ENCODE data around the gene ABHD5.
"Not testable (repeated sequence)": the region's sequence is repeated elsewhere in the genome, so short reads cannot be mapped to it uniquely, and the experiment has no call there.

Gene ABHD5

GRCh38 chr3:43670635-43671522 lies 19.9 kb upstream of the ABHD5 start:
- Histone ChIP-seq H3K27ac (ENCODE audit: poor library complexity, severe bottlenecking) (no peak overlapping the region), H3K36me3 (ENCODE audit: low read depth) (no peaks in the 10 kb centered on the region), H3K9me3 (ENCODE audit: severe bottlenecking) (no peaks in the 10 kb centered on the region), H3K4me3 (ENCODE audit: severe bottlenecking) (no peak overlapping the region), H3K4me1 (ENCODE audit: insufficient read depth, poor library complexity, severe bottlenecking) (no peaks in the 10 kb centered on the region), H3K27me3 (ENCODE audit: insufficient read depth, poor library complexity, severe bottlenecking) (no peaks in the 10 kb centered on the region)
- TF ChIP-seq CTCF (IDR thresholded peaks at IDR 0.05; ENCODE audit: poor library complexity, severe bottlenecking): no peak
- DNase-seq (ENCODE audit: low spot score): no peak
- ATAC-seq (ENCODE audit: low read depth): no peak

GRCh38 chr3:43674345-43675085 lies 16.2 kb upstream of the ABHD5 start:
- no peaks in the 10 kb centered on the region for H3K9me3 ChIP-seq (ENCODE audit: severe bottlenecking)
- H3K27ac ChIP-seq (ENCODE audit: poor library complexity, severe bottlenecking): no peak overlapping the region
- no peak overlapping the region for H3K4me3 ChIP-seq (ENCODE audit: severe bottlenecking)
- no peaks in the 10 kb centered on the region for H3K36me3 ChIP-seq (ENCODE audit: low read depth)
- DNase-seq (ENCODE audit: low spot score) (no peak), ATAC-seq (ENCODE audit: low read depth) (no peak)
- no peaks in the 10 kb centered on the region for H3K27me3 ChIP-seq (ENCODE audit: insufficient read depth, poor library complexity, severe bottlenecking)
- TF ChIP-seq CTCF (IDR thresholded peaks at IDR 0.05; ENCODE audit: poor library complexity, severe bottlenecking): no peak
- H3K4me1 ChIP-seq (ENCODE audit: insufficient read depth, poor library complexity, severe bottlenecking): no peaks in the 10 kb centered on the region

GRCh38 chr3:43675593-43675992 lies 15.1 kb upstream of the ABHD5 start:
- DNase-seq (ENCODE audit: low spot score) (no peak), ATAC-seq (ENCODE audit: low read depth) (no peak)
- Histone ChIP-seq H3K9me3 (ENCODE audit: severe bottlenecking) (no peaks in the 10 kb centered on the region), H3K4me3 (ENCODE audit: severe bottlenecking) (no peak overlapping the region), H3K27ac (ENCODE audit: poor library complexity, severe bottlenecking) (no peak overlapping the region), H3K36me3 (ENCODE audit: low read depth) (no peaks in the 10 kb centered on the region), H3K27me3 (ENCODE audit: insufficient read depth, poor library complexity, severe bottlenecking) (no peaks in the 10 kb centered on the region), H3K4me1 (ENCODE audit: insufficient read depth, poor library complexity, severe bottlenecking) (no peaks in the 10 kb centered on the region)
- TF ChIP-seq CTCF (IDR thresholded peaks at IDR 0.05; ENCODE audit: poor library complexity, severe bottlenecking): no peak

- H3K27ac ChIP-seq (ENCODE audit: poor library complexity, severe bottlenecking): no peak overlapping the region
- H3K36me3 ChIP-seq (ENCODE audit: low read depth): no peaks in the 10 kb centered on the region
- no peak for DNase-seq (ENCODE audit: low spot score)
- TF ChIP-seq CTCF (IDR thresholded peaks at IDR 0.05; ENCODE audit: poor library complexity, severe bottlenecking): no peak
- no peaks in the 10 kb centered on the region for H3K9me3 ChIP-seq (ENCODE audit: severe bottlenecking)
- no peaks in the 10 kb centered on the region for H3K27me3 ChIP-seq (ENCODE audit: insufficient read depth, poor library complexity, severe bottlenecking)
- no peak overlapping the region for H3K4me3 ChIP-seq (ENCODE audit: severe bottlenecking)
- no peak for ATAC-seq (ENCODE audit: low read depth)
- no peaks in the 10 kb centered on the region for H3K4me1 ChIP-seq (ENCODE audit: insufficient read depth, poor library complexity, severe bottlenecking)
Observed at GRCh38 chr3:43676441-43676840, 14.3 kb upstream of the ABHD5 start.

GRCh38 chr3:43678375-43678774 lies 12.4 kb upstream of the ABHD5 start:
- not testable (repeated sequence) for DNase-seq (ENCODE audit: low spot score); ATAC-seq (ENCODE audit: low read depth); H3K9me3 ChIP-seq (ENCODE audit: severe bottlenecking); H3K36me3 ChIP-seq (ENCODE audit: low read depth); H3K27ac ChIP-seq (ENCODE audit: poor library complexity, severe bottlenecking); H3K4me1 ChIP-seq (ENCODE audit: insufficient read depth, poor library complexity, severe bottlenecking); H3K4me3 ChIP-seq (ENCODE audit: severe bottlenecking); H3K27me3 ChIP-seq (ENCODE audit: insufficient read depth, poor library complexity, severe bottlenecking)

- DNase-seq (ENCODE audit: low spot score); H3K4me1 ChIP-seq (ENCODE audit: insufficient read depth, poor library complexity, severe bottlenecking); H3K9me3 ChIP-seq (ENCODE audit: severe bottlenecking); ATAC-seq (ENCODE audit: low read depth); H3K4me3 ChIP-seq (ENCODE audit: severe bottlenecking); H3K27me3 ChIP-seq (ENCODE audit: insufficient read depth, poor library complexity, severe bottlenecking); H3K27ac ChIP-seq (ENCODE audit: poor library complexity, severe bottlenecking); H3K36me3 ChIP-seq (ENCODE audit: low read depth): not testable (repeated sequence)
Observed at GRCh38 chr3:43678887-43679449, 11.8 kb upstream of the ABHD5 start.

GRCh38 chr3:43680857-43681256 lies 9.9 kb upstream of the ABHD5 start:
- H3K9me3 ChIP-seq (ENCODE audit: severe bottlenecking); DNase-seq (ENCODE audit: low spot score); H3K4me3 ChIP-seq (ENCODE audit: severe bottlenecking); ATAC-seq (ENCODE audit: low read depth); H3K27me3 ChIP-seq (ENCODE audit: insufficient read depth, poor library complexity, severe bottlenecking); H3K27ac ChIP-seq (ENCODE audit: poor library complexity, severe bottlenecking); H3K4me1 ChIP-seq (ENCODE audit: insufficient read depth, poor library complexity, severe bottlenecking); H3K36me3 ChIP-seq (ENCODE audit: low read depth): not testable (repeated sequence)

Data from RWPE2 (cell line).